Thyroid gland (tissue), 4 donors: ENCODE results near the gene GREB1L.

Source experiments
- CTCF ChIP-seq, 6 experiments: fragments of 200-600 bp in 3 of 6; fragments of 450-650 bp in 3 of 6; sonication (generic) in 3 of 6; IDR thresholded peaks; one replicate each; pipeline ENCODE4 v1.5.1; 2016 to 2019; ENCODE audit warnings: antibody characterized with exemption in 6 of 6, mild to moderate bottlenecking in 2 of 6, inconsistent platforms in 1 of 6, moderate library complexity in 1 of 6
- POLR2A ChIP-seq, 2 donors: fragments of 450-650 bp; IDR thresholded peaks; one replicate each; pipeline ENCODE4 v1.6.1; 2017; ENCODE audit warnings: antibody characterized with exemption in 2 of 2, mild to moderate bottlenecking in 2 of 2, moderate library complexity in 1 of 2

GRCh38 chr18:21450503-21450902, 208.5 kb downstream of the GREB1L start:
- no peak for TF ChIP-seq CTCF (IDR thresholded peaks at IDR 0.05)
- TF ChIP-seq POLR2A (IDR thresholded peaks at IDR 0.05): no peak
